H9 (cell line): ENCODE results near the gene TTK. TPM values are rescaled to one million over a fixed set of nuclear protein-coding genes. Genes with fewer than 3 reads are reported as not detected.
"Not testable (repeated sequence)": the region's sequence is repeated elsewhere in the genome, so short reads cannot be mapped to it uniquely, and the experiment has no call there.

Source experiments
- DNase-seq: peaks from one replicate; pipeline ENCODE4 v3.0.0-alpha.2; 2017
- H2AFZ ChIP-seq: one replicate; pipeline ENCODE4 v1.6.1; 2013; ENCODE audit warnings: mild to moderate bottlenecking, low read length, control low read depth, moderate library complexity
- H2AK5ac ChIP-seq: 2 replicates; pipeline ENCODE4 v1.6.1; 2013; ENCODE audit warnings: low read length, control low read depth, mixed read lengths; ENCODE audit not compliant: insufficient read length
- H2BK120ac ChIP-seq: one replicate; pipeline ENCODE4 v1.6.1; 2013; ENCODE audit warnings: low read depth, mild to moderate bottlenecking, low read length, control low read depth, inconsistent platforms; ENCODE audit not compliant: poor library complexity, severe bottlenecking
- H2BK12ac ChIP-seq: 2 replicates; pipeline ENCODE4 v1.6.1; 2013; ENCODE audit warnings: low read length, control low read depth, mixed read lengths, low read depth; ENCODE audit not compliant: insufficient read length
- H2BK15ac ChIP-seq: 2 replicates; pipeline ENCODE4 v1.6.1; 2013; ENCODE audit warnings: low read depth, low read length, control low read depth
- H2BK20ac ChIP-seq: one replicate; pipeline ENCODE4 v1.6.1; 2013; ENCODE audit warnings: low read depth, mild to moderate bottlenecking, low read length, control low read depth, inconsistent platforms; ENCODE audit not compliant: poor library complexity, severe bottlenecking
- H2BK5ac ChIP-seq: 2 replicates; pipeline ENCODE4 v1.6.1; 2013; ENCODE audit warnings: low read length, control low read depth, mixed read lengths; ENCODE audit not compliant: insufficient read length
- H3K14ac ChIP-seq: 2 replicates; pipeline ENCODE4 v1.6.1; 2013; ENCODE audit warnings: low read length, control low read depth; ENCODE audit not compliant: insufficient read depth
- H3K18ac ChIP-seq: 2 replicates; pipeline ENCODE4 v1.6.1; 2013; ENCODE audit warnings: low read depth, mild to moderate bottlenecking, mixed read lengths, low read length, control low read depth; ENCODE audit not compliant: insufficient read length
- H3K23ac ChIP-seq: 2 replicates; pipeline ENCODE4 v1.6.1; 2013; ENCODE audit warnings: low read length, control low read depth, mixed read lengths, low read depth; ENCODE audit not compliant: insufficient read length
- H3K23me2 ChIP-seq: 2 replicates; pipeline ENCODE4 v1.6.1; 2013; ENCODE audit warnings: low read depth, mild to moderate bottlenecking, mixed read lengths, low read length, control low read depth; ENCODE audit not compliant: insufficient read length, poor library complexity, severe bottlenecking
- H3K27ac ChIP-seq: 2 replicates; pipeline ENCODE4 v1.5.1; 2013; ENCODE audit warnings: low read length, control low read depth, mixed read lengths, low read depth; ENCODE audit not compliant: insufficient read length
- H3K27me3 ChIP-seq: 2 replicates; pipeline ENCODE4 v1.6.1; 2013; ENCODE audit warnings: low read length, control low read depth, inconsistent platforms; ENCODE audit not compliant: insufficient read depth
- H3K4ac ChIP-seq: 2 replicates; pipeline ENCODE4 v1.6.1; 2013; ENCODE audit warnings: low read depth, mild to moderate bottlenecking, control low read depth, inconsistent platforms, low read length, moderate library complexity
- H3K4me1 ChIP-seq: 2 replicates; pipeline ENCODE4 v1.6.1; 2013; ENCODE audit warnings: low read length, control low read depth, inconsistent platforms; ENCODE audit not compliant: insufficient read depth
- H3K4me2 ChIP-seq: 2 replicates; pipeline ENCODE4 v1.6.1; 2013; ENCODE audit warnings: low read length, control low read depth, mixed read lengths; ENCODE audit not compliant: insufficient read length, insufficient read depth
- H3K56ac ChIP-seq: 2 replicates; pipeline ENCODE4 v1.6.1; 2013; ENCODE audit warnings: low read depth, mild to moderate bottlenecking, mixed read lengths, low read length, control low read depth; ENCODE audit not compliant: insufficient read length
- H3K79me1 ChIP-seq: 2 replicates; pipeline ENCODE4 v1.6.1; 2013; ENCODE audit warnings: low read depth, mild to moderate bottlenecking, moderate library complexity, low read length, control low read depth, inconsistent platforms; ENCODE audit not compliant: insufficient read depth, poor library complexity, severe bottlenecking
- H3K79me2 ChIP-seq: 2 replicates; pipeline ENCODE4 v1.6.1; 2013; ENCODE audit warnings: low read length, control low read depth, inconsistent platforms; ENCODE audit not compliant: insufficient read depth
- H3K9ac ChIP-seq: 2 replicates; pipeline ENCODE4 v1.6.1; 2013; ENCODE audit warnings: low read length, control low read depth, mixed read lengths; ENCODE audit not compliant: insufficient read length; ENCODE audit errors: extremely low read depth
- H3K9me3 ChIP-seq: one replicate; pipeline ENCODE4 v1.6.1; 2013; ENCODE audit warnings: low read depth, low read length, inconsistent platforms; ENCODE audit not compliant: control insufficient read depth
- H3T11ph ChIP-seq: one replicate; pipeline ENCODE4 v1.6.1; 2013; ENCODE audit warnings: mild to moderate bottlenecking, low read length, control low read depth, inconsistent platforms
- H4K20me1 ChIP-seq: one replicate; pipeline ENCODE4 v1.6.1; 2013; ENCODE audit not compliant: control insufficient read depth, insufficient read length, insufficient read depth
- H4K5ac ChIP-seq: 2 replicates; pipeline ENCODE4 v1.6.1; 2013; ENCODE audit warnings: low read depth, mild to moderate bottlenecking, mixed read lengths, low read length, control low read depth; ENCODE audit not compliant: insufficient read length
- H4K8ac ChIP-seq: replicated peaks from 2 replicates; pipeline ENCODE4 v1.6.1; 2013; ENCODE audit warnings: low read length, control low read depth, mixed read lengths, low read depth; ENCODE audit not compliant: insufficient read length
- H4K91ac ChIP-seq: 2 replicates; pipeline ENCODE4 v1.6.1; 2013; ENCODE audit warnings: low read depth, mild to moderate bottlenecking, moderate library complexity, mixed read lengths, low read length, control low read depth; ENCODE audit not compliant: insufficient read length
- H3K27ac Mint-ChIP-seq, 3 experiments: 2 replicates in 2 of 3; 3 replicates in 1 of 3; pipeline ENCODE4 v1.8.0; 2020 to 2021; ENCODE audit warnings: mixed read lengths in 3 of 3, mild to moderate bottlenecking in 1 of 3, moderate library complexity in 1 of 3
- H3K27me3 Mint-ChIP-seq: 2 replicates; pipeline ENCODE4 v1.8.0; 2021; ENCODE audit warnings: low read depth, mild to moderate bottlenecking, moderate library complexity, mixed read lengths
- H3K36me3 Mint-ChIP-seq, 3 experiments: 2 replicates in 2 of 3; 3 replicates in 1 of 3; pipeline ENCODE4 v1.8.0; 2020 to 2021; ENCODE audit warnings: low read depth in 3 of 3, mixed read lengths in 3 of 3; ENCODE audit not compliant: insufficient read depth in 1 of 3
- H3K4me1 Mint-ChIP-seq, 2 experiments: 2 replicates each; pipeline ENCODE4 v1.8.0; 2020; ENCODE audit warnings: mixed read lengths in 2 of 2
- H3K4me3 Mint-ChIP-seq, 2 experiments: 2 replicates in 1 of 2; 3 replicates in 1 of 2; pipeline ENCODE4 v1.8.0; 2020 to 2021; ENCODE audit warnings: mild to moderate bottlenecking in 2 of 2, mixed read lengths in 2 of 2, moderate library complexity in 1 of 2
- H3K9me3 Mint-ChIP-seq, 2 experiments: 2 replicates in 1 of 2; 3 replicates in 1 of 2; pipeline ENCODE4 v1.8.0; 2020; ENCODE audit warnings: mild to moderate bottlenecking in 2 of 2, mixed read lengths in 2 of 2, moderate library complexity in 1 of 2
- WGBS: extraction: QIAGEN DNeasy Blood & Tissue Kit; methylation state at CpG from one replicate; pipeline ENCODE4 v1.1.7; 2013; ENCODE audit warnings: missing lambda C conversion rate, low lambda C conversion rate, mixed read lengths; ENCODE audit not compliant: insufficient read length; ENCODE audit errors: extremely low coverage; 5-methylcytosine and 5-hydroxymethylcytosine counted together
- total RNA-seq: library from RNA; stranded (reverse); gene quantifications from 2 replicates; pipeline ENCODE4 v1.2.1, GENCODE V29; 2021
- TF ChIP-seq, protein P1 (sequence below): fragments of 200-600 bp; sonication (generic); conservative IDR thresholded peaks from 3 replicates; pipeline ENCODE4 v1.8.0; 2021; ENCODE audit warnings: antibody characterized with exemption, mild to moderate bottlenecking

Gene TTK
- total RNA-seq, 1 experiment from 2014 or later: 47.5 TPM

DNA sequence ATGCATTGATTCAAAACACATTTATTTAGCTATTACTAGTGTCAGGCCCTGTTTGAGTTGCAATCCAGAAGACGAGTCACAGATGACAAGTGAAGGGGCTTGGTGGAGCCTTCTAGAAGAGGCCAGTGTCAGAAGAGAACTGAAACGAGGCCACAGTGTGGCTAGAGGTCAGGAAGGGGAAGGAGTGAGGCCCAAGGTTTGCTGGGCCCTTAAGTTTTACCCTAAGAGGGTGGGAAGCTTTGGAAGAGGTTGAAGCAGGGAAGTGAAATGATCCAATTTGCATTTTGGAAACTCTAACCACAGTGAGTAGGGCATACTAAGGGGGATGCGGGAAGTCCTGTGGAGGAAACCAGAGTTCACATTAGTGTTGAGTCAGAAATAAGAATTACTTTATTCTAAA lies 25.0 kb downstream of the TTK start:
- Histone ChIP-seq H3K4me2 (no peak overlapping the region), H2BK15ac (no peak overlapping the region), H4K91ac (no peak overlapping the region), H3K9me3 (no peaks in the 10 kb centered on the region), H4K8ac (no peak overlapping the region), H2BK12ac (no peak overlapping the region), H2AFZ (no peak overlapping the region), H2BK20ac (no peak overlapping the region), H2BK5ac (no peak overlapping the region), H2BK120ac (no peak overlapping the region), H3K23ac (no peak overlapping the region), H3K23me2 (no peaks in the 10 kb centered on the region), H3K79me1 (no peaks in the 10 kb centered on the region), H3K4me1 (no peaks in the 10 kb centered on the region), H3T11ph (no peak overlapping the region), H3K14ac (no peak overlapping the region), H2AK5ac (no peak overlapping the region), H3K9ac (no peak overlapping the region), H3K79me2 (no peaks in the 10 kb centered on the region), H3K27me3 (no peaks in the 10 kb centered on the region), H4K5ac (no peak overlapping the region), H4K20me1 (no peaks in the 10 kb centered on the region), H3K27ac (no peak overlapping the region), H3K4ac (no peak overlapping the region), H3K56ac (no peak overlapping the region), H3K18ac (no peak overlapping the region)
- peak overlapping the region in 2 of 3 experiments; percentile 25 to 77; a peak in 6 of 7 replicates for H3K27ac Mint-ChIP-seq
- no peak for DNase-seq
- no peak overlapping the region for H3K4me3 Mint-ChIP-seq
- no peaks in the 10 kb centered on the region for H3K9me3 Mint-ChIP-seq
- H3K4me1 Mint-ChIP-seq: no peaks in the 10 kb centered on the region
- TF ChIP-seq, protein P1, sequence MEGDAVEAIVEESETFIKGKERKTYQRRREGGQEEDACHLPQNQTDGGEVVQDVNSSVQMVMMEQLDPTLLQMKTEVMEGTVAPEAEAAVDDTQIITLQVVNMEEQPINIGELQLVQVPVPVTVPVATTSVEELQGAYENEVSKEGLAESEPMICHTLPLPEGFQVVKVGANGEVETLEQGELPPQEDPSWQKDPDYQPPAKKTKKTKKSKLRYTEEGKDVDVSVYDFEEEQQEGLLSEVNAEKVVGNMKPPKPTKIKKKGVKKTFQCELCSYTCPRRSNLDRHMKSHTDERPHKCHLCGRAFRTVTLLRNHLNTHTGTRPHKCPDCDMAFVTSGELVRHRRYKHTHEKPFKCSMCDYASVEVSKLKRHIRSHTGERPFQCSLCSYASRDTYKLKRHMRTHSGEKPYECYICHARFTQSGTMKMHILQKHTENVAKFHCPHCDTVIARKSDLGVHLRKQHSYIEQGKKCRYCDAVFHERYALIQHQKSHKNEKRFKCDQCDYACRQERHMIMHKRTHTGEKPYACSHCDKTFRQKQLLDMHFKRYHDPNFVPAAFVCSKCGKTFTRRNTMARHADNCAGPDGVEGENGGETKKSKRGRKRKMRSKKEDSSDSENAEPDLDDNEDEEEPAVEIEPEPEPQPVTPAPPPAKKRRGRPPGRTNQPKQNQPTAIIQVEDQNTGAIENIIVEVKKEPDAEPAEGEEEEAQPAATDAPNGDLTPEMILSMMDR: no peak
- no peaks in the 10 kb centered on the region for H3K27me3 Mint-ChIP-seq
- no CpG with 5 or more reads among the region's 3 CpGs for WGBS
- peaks cover 32 to 60% (median 59%) of the 10 kb centered on the region in 3 experiments for H3K36me3 Mint-ChIP-seq

DNA sequence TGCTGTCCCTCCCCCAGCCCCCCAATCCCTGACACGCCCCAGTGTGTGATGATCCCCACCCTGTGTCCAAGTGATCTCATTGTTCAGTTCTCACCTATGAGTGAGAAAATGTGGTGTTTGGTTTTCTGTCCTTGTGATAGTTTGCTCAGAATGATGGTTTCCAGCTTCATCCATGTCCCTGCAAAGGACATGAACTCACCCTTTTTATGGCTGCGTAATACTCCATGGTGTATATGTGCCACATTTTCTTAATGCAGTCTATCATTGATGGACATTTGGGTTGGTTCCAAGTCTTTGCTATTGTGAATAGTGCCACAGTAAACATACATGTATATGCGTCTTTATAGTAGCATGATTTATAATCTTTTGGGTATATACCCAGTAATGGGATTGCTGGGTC lies 43.8 kb downstream of the TTK start:
- Mint-ChIP-seq H3K9me3 (peaks cover 21 to 34% of the 10 kb centered on the region in 2 experiments), H3K36me3 (peaks cover 56 to 65% (median 59%) of the 10 kb centered on the region in 3 experiments)
- not testable (repeated sequence) for H3K27ac ChIP-seq, H2BK20ac ChIP-seq, H3K79me2 ChIP-seq, H4K5ac ChIP-seq, H3K9me3 ChIP-seq, H2AK5ac ChIP-seq, H2AFZ ChIP-seq, H3K23me2 ChIP-seq, H3K27ac Mint-ChIP-seq, H2BK120ac ChIP-seq, H3K4me1 Mint-ChIP-seq, H3K14ac ChIP-seq, H3K23ac ChIP-seq, H3K56ac ChIP-seq, H4K20me1 ChIP-seq, H4K8ac ChIP-seq, H3K4me1 ChIP-seq, H3K27me3 ChIP-seq, H3K79me1 ChIP-seq, H3K4me3 Mint-ChIP-seq, H3K18ac ChIP-seq, H2BK15ac ChIP-seq, H3T11ph ChIP-seq, H4K91ac ChIP-seq, H3K27me3 Mint-ChIP-seq, H3K9ac ChIP-seq, H3K4me2 ChIP-seq, H2BK5ac ChIP-seq, DNase-seq, H3K4ac ChIP-seq, H2BK12ac ChIP-seq
- no CpG with 5 or more reads among the region's 3 CpGs for WGBS
